HEK293 (cell line): ENCODE data around the gene TANC1.

Experiments
- CTCF ChIA-PET: fragments of 350-600 bp; formaldehyde crosslinking; extraction: SDS; loops from one replicate; lab custom pipeline; 2021; ENCODE audit warnings: antibody characterized with exemption; lab: Yijun Ruan, JAX
- POLR2A ChIA-PET: fragments of 300-600 bp; formaldehyde crosslinking; extraction: SDS; loops from one replicate; lab custom pipeline; 2020; ENCODE audit warnings: antibody characterized with exemption, inconsistent platforms; lab: Yijun Ruan, JAX
- H3K27ac ChIP-seq: fragments of 200-500 bp; sonication (Bioruptor generic); 2 replicates; pipeline ENCODE4 v1.5.1; 2014; ENCODE audit warnings: low read depth, low read length, control low read depth, inconsistent platforms; ENCODE audit errors: extremely low read depth
- H3K36me3 ChIP-seq, 2 experiments: fragments of 200-500 bp in 1 of 2; sonication (Bioruptor generic) in 1 of 2; 1 replicate in 1 of 2; 2 replicates in 1 of 2; pipeline ENCODE4 v1.5.1; 2014 to 2017; ENCODE audit warnings: inconsistent platforms in 2 of 2, low read length in 2 of 2; ENCODE audit not compliant: control insufficient read depth in 2 of 2, insufficient read depth in 1 of 2
- H3K4me1 ChIP-seq: fragments of 200-500 bp; sonication (Bioruptor generic); 2 replicates; pipeline ENCODE4 v1.5.1; 2014; ENCODE audit warnings: mild to moderate bottlenecking, low read length, inconsistent platforms; ENCODE audit not compliant: control insufficient read depth, insufficient read depth
- H3K4me3 ChIP-seq: 2 replicates; pipeline ENCODE4 v1.5.1; 2011; ENCODE audit warnings: low read depth, mild to moderate bottlenecking, control low read depth, low read length, moderate library complexity
- H3K9me3 ChIP-seq: fragments of 200-500 bp; sonication (Bioruptor generic); 2 replicates; pipeline ENCODE4 v1.5.1; 2014; ENCODE audit warnings: low read depth, low read length, inconsistent platforms; ENCODE audit not compliant: control insufficient read depth, insufficient read depth
- CTCF ChIP-seq: fragments of 450-650 bp; formaldehyde crosslinking; IDR thresholded peaks from 2 replicates; pipeline ENCODE4 v1.5.1; 2016; ENCODE audit warnings: missing biosample characterization, missing genetic modification characterization
- EGR2 ChIP-seq: fragments of 450-650 bp; formaldehyde crosslinking; IDR thresholded peaks from 2 replicates; pipeline ENCODE4 v1.5.1; 2016; ENCODE audit warnings: low read depth, missing biosample characterization, missing genetic modification characterization
- OSR2 ChIP-seq: fragments of 450-650 bp; formaldehyde crosslinking; IDR thresholded peaks from 2 replicates; pipeline ENCODE4 v1.5.1; 2016; ENCODE audit warnings: missing biosample characterization, missing genetic modification characterization
- ZBTB17 ChIP-seq: fragments of 450-650 bp; formaldehyde crosslinking; IDR thresholded peaks from 2 replicates; pipeline ENCODE4 v1.5.1; 2016; ENCODE audit warnings: missing biosample characterization, missing genetic modification characterization
- ZBTB7A ChIP-seq: fragments of 450-650 bp; formaldehyde crosslinking; IDR thresholded peaks from 2 replicates; pipeline ENCODE4 v1.5.1; 2016; ENCODE audit warnings: low read depth, missing biosample characterization, missing genetic modification characterization
- ZEB2 ChIP-seq: fragments of 450-650 bp; formaldehyde crosslinking; IDR thresholded peaks from 2 replicates; pipeline ENCODE4 v1.5.1; 2016; ENCODE audit warnings: missing biosample characterization, missing genetic modification characterization
- ZFHX2 ChIP-seq: fragments of 450-650 bp; formaldehyde crosslinking; conservative IDR thresholded peaks from 2 replicates; pipeline ENCODE4 v1.5.1; 2016; ENCODE audit warnings: missing biosample characterization, missing genetic modification characterization
- ZNF121 ChIP-seq: fragments of 450-650 bp; formaldehyde crosslinking; IDR thresholded peaks from 2 replicates; pipeline ENCODE4 v1.5.1; 2016; ENCODE audit warnings: missing biosample characterization, missing genetic modification characterization
- ZNF18 ChIP-seq: fragments of 450-650 bp; formaldehyde crosslinking; IDR thresholded peaks from 2 replicates; pipeline ENCODE4 v1.5.1; 2016; ENCODE audit warnings: missing biosample characterization, missing genetic modification characterization
- ZNF19 ChIP-seq: fragments of 450-650 bp; formaldehyde crosslinking; IDR thresholded peaks from 2 replicates; pipeline ENCODE4; 2016; ENCODE audit warnings: missing biosample characterization, missing genetic modification characterization, low read depth
- ZNF24 ChIP-seq: fragments of 450-650 bp; formaldehyde crosslinking; IDR thresholded peaks from 2 replicates; pipeline ENCODE4 v1.5.1; 2016; ENCODE audit warnings: missing biosample characterization, missing genetic modification characterization
- ZNF362 ChIP-seq: fragments of 450-650 bp; formaldehyde crosslinking; IDR thresholded peaks from 2 replicates; pipeline ENCODE4 v1.5.1; 2016; ENCODE audit warnings: missing biosample characterization, missing genetic modification characterization
- ZNF521 ChIP-seq: fragments of 450-650 bp; formaldehyde crosslinking; IDR thresholded peaks from 2 replicates; pipeline ENCODE4 v1.5.1; 2017; ENCODE audit warnings: missing biosample characterization, mild to moderate bottlenecking, missing genetic modification characterization
- ZNF600 ChIP-seq: fragments of 450-650 bp; formaldehyde crosslinking; IDR thresholded peaks from 2 replicates; pipeline ENCODE4 v1.5.1; 2016; ENCODE audit warnings: missing biosample characterization, missing genetic modification characterization
- ZNF626 ChIP-seq: fragments of 450-650 bp; sonication (Bioruptor Pico); formaldehyde crosslinking; IDR thresholded peaks from 2 replicates; pipeline ENCODE4 v1.5.1; 2018; ENCODE audit warnings: missing biosample characterization, missing genetic modification characterization, inconsistent platforms
- ZNF701 ChIP-seq: fragments of 450-650 bp; formaldehyde crosslinking; IDR thresholded peaks from 2 replicates; pipeline ENCODE4 v1.5.1; 2016; ENCODE audit warnings: missing biosample characterization, missing genetic modification characterization
- ZNF707 ChIP-seq: fragments of 450-650 bp; formaldehyde crosslinking; IDR thresholded peaks from 2 replicates; pipeline ENCODE4 v1.5.1; 2016; ENCODE audit warnings: missing biosample characterization, missing genetic modification characterization
- TF ChIP-seq, protein P1 (sequence below): fragments of 450-650 bp; formaldehyde crosslinking; IDR thresholded peaks from 2 replicates; pipeline ENCODE4; 2016; ENCODE audit warnings: missing biosample characterization, missing genetic modification characterization

TANC1 gene

DNA sequence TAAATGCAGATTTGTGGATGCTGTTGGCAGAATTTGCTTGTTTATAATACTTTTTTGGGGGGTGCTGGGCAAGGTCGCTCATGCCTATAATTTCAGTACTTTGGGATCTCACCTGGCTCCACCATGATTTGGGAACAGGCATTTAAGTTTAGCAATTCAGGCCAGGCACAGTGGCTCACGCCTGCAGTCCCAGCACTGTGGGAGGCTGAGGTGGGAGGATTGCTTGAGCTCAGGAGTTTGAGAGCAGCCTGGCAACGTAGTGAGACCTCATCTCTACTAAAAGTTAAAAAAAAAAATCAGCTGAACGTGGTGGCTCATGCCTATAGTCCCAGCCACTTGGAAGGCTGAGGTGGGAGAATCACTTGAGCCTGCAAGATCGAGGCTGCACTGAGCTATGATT is 20.7 kb downstream of the TANC1 start:
- H3K4me3 ChIP-seq = no peak overlapping the region
- no peak overlapping the region for H3K27ac ChIP-seq
- no peak for TF ChIP-seq ZBTB7A (tag by site-specific recombination)
- 0 out of 2 replicates have a peak, but pooled peaks have one; percentile 15 for TF ChIP-seq EGR2
- peak; percentile 52; the same call in 1 of the 2 replicates for TF ChIP-seq ZFHX2
- POLR2A ChIA-PET = interaction anchor here (0.7 kb wide), 1 partner anchor 32 kb away, joined by 4 read pairs; no protein-coding TSS in a partner anchor
- no peaks in the 10 kb centered on the region; a peak in 1 of 3 replicates for H3K36me3 ChIP-seq
- no peaks in the 10 kb centered on the region for H3K9me3 ChIP-seq
- peaks cover 11% of the 10 kb centered on the region for H3K4me1 ChIP-seq
- CTCF ChIA-PET = interaction anchor here (0.7 kb wide), 1 partner anchor 61 kb away, joined by 4 read pairs; no protein-coding TSS in a partner anchor

DNA sequence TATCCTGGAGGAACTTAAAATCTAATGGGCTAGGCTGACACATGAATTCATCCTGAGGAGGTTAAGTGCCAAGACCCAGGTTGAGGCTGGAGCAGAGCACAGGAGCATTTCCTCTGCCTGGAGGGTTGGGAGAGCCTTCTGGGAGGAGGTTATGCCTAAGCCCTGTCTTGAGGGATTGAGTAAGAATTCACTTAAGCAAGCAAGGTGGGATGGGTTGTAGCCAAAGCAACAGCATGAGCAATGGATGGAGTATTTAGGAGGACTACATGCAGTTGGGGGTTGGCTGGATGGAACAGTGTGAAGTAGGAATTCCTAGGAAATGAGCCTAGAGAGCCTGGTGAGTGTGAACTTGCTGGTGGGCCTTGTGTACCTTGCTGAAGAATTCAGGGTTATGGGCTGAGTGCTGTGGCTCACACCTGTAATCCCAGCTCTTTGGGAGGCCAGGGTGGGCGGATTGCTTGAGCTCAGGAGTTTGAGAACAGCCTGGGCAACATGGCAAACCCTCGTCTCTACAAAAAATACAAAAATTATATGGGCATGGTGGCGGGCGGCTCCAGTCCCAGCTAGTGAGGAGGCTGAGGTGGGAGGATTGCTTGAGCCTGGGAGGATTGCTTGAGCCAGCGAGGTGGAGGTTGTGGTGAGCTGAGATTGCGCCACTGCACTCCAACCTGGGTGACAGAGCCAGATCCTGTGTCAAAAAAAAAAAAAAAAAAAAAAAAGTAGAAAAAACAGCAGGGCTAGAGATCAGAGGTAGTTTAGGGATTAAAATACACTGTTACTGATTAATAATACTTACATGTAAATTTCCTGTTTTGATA is 22.2 kb downstream of the TANC1 start:
- ChIA-PET CTCF (no interaction called here), POLR2A (interaction anchor here (0.6 kb wide), 1 partner anchor 59 kb away, joined by 4 read pairs; no protein-coding TSS in a partner anchor)
- no peaks in the 10 kb centered on the region; a peak in 1 of 3 replicates for H3K36me3 ChIP-seq
- no peak overlapping the region for H3K4me3 ChIP-seq
- H3K9me3 ChIP-seq = no peaks in the 10 kb centered on the region
- peaks cover 19% of the 10 kb centered on the region for H3K4me1 ChIP-seq
- TF ChIP-seq ZNF701 = no peak
- TF ChIP-seq ZEB2 (tag by site-specific recombination) = no peak
- TF ChIP-seq ZNF18 = peak; percentile 60
- H3K27ac ChIP-seq = no peak overlapping the region

DNA sequence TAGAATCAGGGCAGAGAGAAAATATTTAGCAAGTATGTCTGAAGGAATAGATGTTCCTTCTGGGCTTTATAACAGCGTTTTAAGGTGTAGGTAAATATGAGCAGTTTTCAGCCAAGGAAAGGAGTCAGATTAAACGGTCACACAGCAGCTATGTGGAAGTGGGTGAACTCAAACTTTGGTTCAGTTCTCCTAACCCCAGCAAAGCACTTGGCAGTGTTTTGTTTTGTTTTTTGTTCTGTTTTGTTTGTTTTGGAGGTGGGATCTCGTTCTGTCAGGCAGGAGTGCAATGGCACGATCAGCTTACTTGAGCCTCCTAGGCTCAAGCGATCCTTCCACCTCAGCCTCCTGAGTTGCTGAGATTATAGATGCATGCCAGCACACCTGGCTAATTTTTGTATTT is 24.6 kb downstream of the TANC1 start:
- ChIA-PET CTCF (interaction anchor here (1.6 kb wide), 1 partner anchor 43 kb away, joined by 6 read pairs; no protein-coding TSS in a partner anchor), POLR2A (interaction anchor here (1.1 kb wide), 1 partner anchor 10 kb away, joined by 5 read pairs; no protein-coding TSS in a partner anchor)
- H3K36me3 ChIP-seq = no peaks in the 10 kb centered on the region; a peak in 1 of 3 replicates
- H3K4me3 ChIP-seq = no peak overlapping the region
- peaks cover 29% of the 10 kb centered on the region for H3K4me1 ChIP-seq
- no peaks in the 10 kb centered on the region for H3K9me3 ChIP-seq
- peak; percentile 43; the same call in 1 of the 2 replicates for TF ChIP-seq ZNF600 (tag by site-specific recombination)
- TF ChIP-seq, protein P1, sequence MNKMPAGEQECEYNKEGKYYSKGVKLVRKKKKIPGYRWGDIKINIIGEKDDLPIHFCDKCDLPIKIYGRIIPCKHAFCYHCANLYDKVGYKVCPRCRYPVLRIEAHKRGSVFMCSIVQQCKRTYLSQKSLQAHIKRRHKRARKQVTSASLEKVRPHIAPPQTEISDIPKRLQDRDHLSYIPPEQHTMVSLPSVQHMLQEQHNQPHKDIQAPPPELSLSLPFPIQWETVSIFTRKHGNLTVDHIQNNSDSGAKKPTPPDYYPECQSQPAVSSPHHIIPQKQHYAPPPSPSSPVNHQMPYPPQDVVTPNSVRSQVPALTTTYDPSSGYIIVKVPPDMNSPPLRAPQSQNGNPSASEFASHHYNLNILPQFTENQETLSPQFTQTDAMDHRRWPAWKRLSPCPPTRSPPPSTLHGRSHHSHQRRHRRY = no peak
- no peak overlapping the region for H3K27ac ChIP-seq

DNA sequence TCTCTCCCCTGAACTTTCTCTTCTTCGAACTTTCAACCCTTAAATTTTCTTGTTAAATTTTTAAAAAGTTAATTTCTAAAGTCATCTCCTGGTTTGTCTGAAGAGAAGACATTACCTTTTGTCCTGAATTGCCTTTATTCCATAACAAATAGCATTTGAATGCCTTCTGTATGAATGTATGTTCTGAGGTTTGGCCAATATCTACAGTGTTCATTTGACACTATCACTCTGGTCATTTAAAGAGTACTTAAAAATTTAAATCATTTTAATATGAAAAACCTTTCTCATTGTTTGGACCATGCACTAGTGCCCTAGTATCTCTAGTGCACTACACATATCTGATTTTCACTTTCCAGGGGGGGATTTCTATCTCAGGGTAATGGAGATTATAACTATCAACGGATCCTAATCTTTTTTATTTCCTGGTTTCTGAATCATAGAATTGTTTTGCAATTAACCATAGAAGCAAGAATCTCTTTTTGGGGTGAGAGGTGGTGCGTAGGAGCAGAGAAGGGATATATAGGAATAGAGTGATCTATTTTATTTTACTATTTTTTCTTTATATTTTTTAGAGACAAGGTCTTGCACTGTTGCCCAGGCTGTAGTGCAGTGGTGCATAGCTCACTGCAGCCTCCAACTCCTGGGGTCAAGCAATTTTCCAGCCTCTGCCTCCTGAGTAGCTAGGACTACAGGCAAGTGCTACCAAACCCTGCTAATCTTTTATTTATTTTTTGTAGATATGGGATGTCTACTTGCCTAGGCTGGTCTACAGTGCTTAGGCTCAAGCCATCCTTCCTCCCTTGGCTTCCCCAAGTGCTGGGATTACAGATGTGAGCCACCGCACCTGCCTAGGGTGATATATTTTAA is 25.5 kb downstream of the TANC1 start:
- ChIA-PET POLR2A (no interaction called here), CTCF (interaction anchor here (0.6 kb wide), 1 partner anchor 159 kb away, joined by 3 read pairs; no protein-coding TSS in a partner anchor)
- Histone ChIP-seq H3K36me3 (no peaks in the 10 kb centered on the region; a peak in 1 of 3 replicates), H3K27ac (no peak overlapping the region)
- TF ChIP-seq ZNF362 = no peak
- TF ChIP-seq ZNF626 = no peak
- no peak for TF ChIP-seq ZNF707 (tag by site-specific recombination)
- no peak for TF ChIP-seq ZNF19
- TF ChIP-seq ZNF521 (tag by site-specific recombination) = no peak
- TF ChIP-seq ZBTB17 (tag by site-specific recombination) = no peak
- TF ChIP-seq ZNF121 (tag by site-specific recombination) = peak; percentile 87
- TF ChIP-seq ZNF24 (tag by site-specific recombination) = no peak
- peak; percentile 92 for TF ChIP-seq OSR2 (tag by site-specific recombination)
- no peak for TF ChIP-seq CTCF (tag by site-specific recombination)
- TF ChIP-seq, all 188 proteins: peak for 2
- H3K4me3 ChIP-seq = no peak overlapping the region
- H3K9me3 ChIP-seq = no peaks in the 10 kb centered on the region
- peaks cover 38% of the 10 kb centered on the region for H3K4me1 ChIP-seq
